ENCODE results near the gene CMTM4.

DNA sequence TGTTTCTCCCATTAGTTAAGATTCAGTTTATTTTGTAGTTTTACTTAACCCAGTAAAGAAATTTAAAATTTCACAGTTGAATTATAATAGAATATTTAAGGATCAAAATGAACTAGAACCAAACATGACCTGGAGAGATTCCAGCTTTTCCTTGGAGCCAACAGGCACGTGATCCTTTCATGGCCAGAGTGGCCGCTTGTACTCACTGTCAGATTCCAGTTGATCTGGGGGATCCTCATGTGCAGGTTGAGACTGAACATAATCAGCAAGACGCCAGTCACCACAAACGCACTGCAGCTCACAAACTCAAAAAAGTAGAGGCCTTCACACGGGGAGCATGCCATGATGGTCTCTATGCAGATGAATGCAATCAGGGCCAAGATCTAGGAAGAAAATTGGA lies 60.3 kb downstream of the CMTM4 start:
- TF ChIP-seq, protein P1, sequence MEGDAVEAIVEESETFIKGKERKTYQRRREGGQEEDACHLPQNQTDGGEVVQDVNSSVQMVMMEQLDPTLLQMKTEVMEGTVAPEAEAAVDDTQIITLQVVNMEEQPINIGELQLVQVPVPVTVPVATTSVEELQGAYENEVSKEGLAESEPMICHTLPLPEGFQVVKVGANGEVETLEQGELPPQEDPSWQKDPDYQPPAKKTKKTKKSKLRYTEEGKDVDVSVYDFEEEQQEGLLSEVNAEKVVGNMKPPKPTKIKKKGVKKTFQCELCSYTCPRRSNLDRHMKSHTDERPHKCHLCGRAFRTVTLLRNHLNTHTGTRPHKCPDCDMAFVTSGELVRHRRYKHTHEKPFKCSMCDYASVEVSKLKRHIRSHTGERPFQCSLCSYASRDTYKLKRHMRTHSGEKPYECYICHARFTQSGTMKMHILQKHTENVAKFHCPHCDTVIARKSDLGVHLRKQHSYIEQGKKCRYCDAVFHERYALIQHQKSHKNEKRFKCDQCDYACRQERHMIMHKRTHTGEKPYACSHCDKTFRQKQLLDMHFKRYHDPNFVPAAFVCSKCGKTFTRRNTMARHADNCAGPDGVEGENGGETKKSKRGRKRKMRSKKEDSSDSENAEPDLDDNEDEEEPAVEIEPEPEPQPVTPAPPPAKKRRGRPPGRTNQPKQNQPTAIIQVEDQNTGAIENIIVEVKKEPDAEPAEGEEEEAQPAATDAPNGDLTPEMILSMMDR (IDR thresholded peaks at IDR 0.05), result no peak
- no peak for TF ChIP-seq POLR2A (IDR thresholded peaks at IDR 0.05)

All from esophagus squamous epithelium (tissue), 4 donors.